KMS-11 (cell line): ENCODE results near the gene SPP2.

Experiments used
- H2AFZ ChIP-seq: fragments of 200-600 bp; sonication (generic); 2 replicates; pipeline ENCODE4 v1.6.1; 2016; ENCODE audit warnings: antibody characterized with exemption, mixed run types, low read depth
- H3K27ac ChIP-seq: fragments of 200-600 bp; sonication (generic); 2 replicates; pipeline ENCODE4 v1.6.1; 2016; ENCODE audit warnings: mild to moderate bottlenecking, mixed run types
- H3K27me3 ChIP-seq: fragments of 200-600 bp; sonication (generic); 2 replicates; pipeline ENCODE4 v1.6.1; 2017; ENCODE audit warnings: mild to moderate bottlenecking, low read depth, mixed run types, moderate library complexity; ENCODE audit not compliant: insufficient read depth
- H3K36me3 ChIP-seq: fragments of 200-600 bp; sonication (generic); 2 replicates; pipeline ENCODE4 v1.6.1; 2017; ENCODE audit warnings: mild to moderate bottlenecking, mixed run types; ENCODE audit not compliant: insufficient read depth
- H3K4me1 ChIP-seq: fragments of 200-600 bp; sonication (generic); 2 replicates; pipeline ENCODE4 v1.6.1; 2016; ENCODE audit warnings: mild to moderate bottlenecking, low read depth, mixed run types; ENCODE audit not compliant: poor library complexity, severe bottlenecking
- H3K4me2 ChIP-seq: fragments of 200-600 bp; sonication (generic); 2 replicates; pipeline ENCODE4 v1.7.0; 2016; ENCODE audit warnings: mild to moderate bottlenecking, mixed run types
- H3K4me3 ChIP-seq: fragments of 200-600 bp; sonication (generic); IDR thresholded peaks from 2 replicates; pipeline ENCODE4 v1.6.1; 2017; ENCODE audit warnings: low read depth, low read length, mixed read lengths; ENCODE audit not compliant: insufficient read depth
- H3K79me2 ChIP-seq: fragments of 200-600 bp; sonication (generic); 2 replicates; pipeline ENCODE4 v1.6.1; 2016; ENCODE audit warnings: low read depth, mixed run types; ENCODE audit not compliant: insufficient read depth
- H3K9ac ChIP-seq: fragments of 200-600 bp; sonication (generic); 2 replicates; pipeline ENCODE4 v1.6.1; 2016; ENCODE audit warnings: mild to moderate bottlenecking, mixed run types
- H4K20me1 ChIP-seq: fragments of 200-600 bp; sonication (generic); 2 replicates; pipeline ENCODE4 v1.6.1; 2016; ENCODE audit warnings: mild to moderate bottlenecking, mixed run types; ENCODE audit not compliant: insufficient read depth
- CTCF ChIP-seq: fragments of 200-600 bp; sonication (generic); conservative IDR thresholded peaks from 2 replicates; pipeline ENCODE4 v1.6.1; 2017; ENCODE audit warnings: low read depth, mild to moderate bottlenecking, antibody characterized with exemption, low read length, moderate library complexity, mixed read lengths

The SPP2 gene

GRCh38 chr2:234050455-234051135, at the start of gene SPP2:
Gene SPP2 (plus strand): TSS chr2:234050702. CDS start chr2:234050787, 85 bp downstream.
- no peaks in the 10 kb centered on the region for H3K27me3 ChIP-seq
- peaks cover 3% of the 10 kb centered on the region for H3K4me1 ChIP-seq
- no peaks in the 10 kb centered on the region for H3K36me3 ChIP-seq
- no peaks in the 10 kb centered on the region for H3K79me2 ChIP-seq
- no peak within 1 kb of the TSS for H3K4me2 ChIP-seq
- no peaks in the 10 kb centered on the region for H4K20me1 ChIP-seq
- H3K9ac ChIP-seq: no peak within 1 kb of the TSS
- no peak for TF ChIP-seq CTCF
- H2AFZ ChIP-seq: no peak within 1 kb of the TSS
- no peak within 1 kb of the TSS for H3K27ac ChIP-seq
- no peak within 1 kb of the TSS for H3K4me3 ChIP-seq

GRCh38 chr2:234001380-234002160, 48.9 kb upstream of the SPP2 start:
- Histone ChIP-seq H3K27me3 (no peaks in the 10 kb centered on the region), H3K4me3 (no peak overlapping the region), H3K9ac (no peak overlapping the region), H3K36me3 (no peaks in the 10 kb centered on the region), H3K27ac (no peak overlapping the region), H3K4me1 (no peaks in the 10 kb centered on the region), H3K79me2 (no peaks in the 10 kb centered on the region), H2AFZ (no peak overlapping the region), H4K20me1 (no peaks in the 10 kb centered on the region), H3K4me2 (no peak overlapping the region)
- no peak for TF ChIP-seq CTCF

GRCh38 chr2:234002281-234002680, 48.2 kb upstream of the SPP2 start:
- no peaks in the 10 kb centered on the region for H3K36me3 ChIP-seq
- H3K4me3 ChIP-seq: no peak overlapping the region
- TF ChIP-seq CTCF: no peak
- H4K20me1 ChIP-seq: no peaks in the 10 kb centered on the region
- no peak overlapping the region for H3K4me2 ChIP-seq
- H3K27ac ChIP-seq: no peak overlapping the region
- H3K4me1 ChIP-seq: no peaks in the 10 kb centered on the region
- H3K9ac ChIP-seq: no peak overlapping the region
- H3K27me3 ChIP-seq: no peaks in the 10 kb centered on the region
- no peak overlapping the region for H2AFZ ChIP-seq
- no peaks in the 10 kb centered on the region for H3K79me2 ChIP-seq

- no peaks in the 10 kb centered on the region for H4K20me1 ChIP-seq
- H2AFZ ChIP-seq: no peak overlapping the region
- no peaks in the 10 kb centered on the region for H3K27me3 ChIP-seq
- H3K4me3 ChIP-seq: no peak overlapping the region
- H3K79me2 ChIP-seq: no peaks in the 10 kb centered on the region
- no peaks in the 10 kb centered on the region for H3K36me3 ChIP-seq
- TF ChIP-seq CTCF: no peak
- no peaks in the 10 kb centered on the region for H3K4me1 ChIP-seq
- no peak overlapping the region for H3K9ac ChIP-seq
- H3K4me2 ChIP-seq: no peak overlapping the region
- H3K27ac ChIP-seq: no peak overlapping the region
Observed at GRCh38 chr2:234003972-234004617, 46.4 kb upstream of the SPP2 start.
